Lower leg skin (tissue), 3 donors: ENCODE data around the gene NCAM1.

Experiments used
- CTCF ChIP-seq, 3 donors: fragments of 450-650 bp; IDR thresholded peaks; one replicate each; pipeline ENCODE4 v1.5.1; 2016; ENCODE audit warnings: antibody characterized with exemption in 3 of 3, mild to moderate bottlenecking in 3 of 3, moderate library complexity in 2 of 3
- POLR2A ChIP-seq, 2 donors: fragments of 450-650 bp; IDR thresholded peaks; one replicate each; pipeline ENCODE4 v1.6.1; 2016 to 2017; ENCODE audit warnings: antibody characterized with exemption in 2 of 2, mild to moderate bottlenecking in 1 of 2, moderate library complexity in 1 of 2

GRCh38 chr11:113269096-113269495 is 307.9 kb downstream of the NCAM1 start:
- TF ChIP-seq CTCF (IDR thresholded peaks at IDR 0.05) = no peak
- TF ChIP-seq POLR2A (IDR thresholded peaks at IDR 0.05) = no peak
